ENCODE data around the gene TXNDC8.
"Not testable (repeated sequence)": the region's sequence is repeated elsewhere in the genome, so short reads cannot be mapped to it uniquely, and the experiment has no call there.

TXNDC8 gene

DNA sequence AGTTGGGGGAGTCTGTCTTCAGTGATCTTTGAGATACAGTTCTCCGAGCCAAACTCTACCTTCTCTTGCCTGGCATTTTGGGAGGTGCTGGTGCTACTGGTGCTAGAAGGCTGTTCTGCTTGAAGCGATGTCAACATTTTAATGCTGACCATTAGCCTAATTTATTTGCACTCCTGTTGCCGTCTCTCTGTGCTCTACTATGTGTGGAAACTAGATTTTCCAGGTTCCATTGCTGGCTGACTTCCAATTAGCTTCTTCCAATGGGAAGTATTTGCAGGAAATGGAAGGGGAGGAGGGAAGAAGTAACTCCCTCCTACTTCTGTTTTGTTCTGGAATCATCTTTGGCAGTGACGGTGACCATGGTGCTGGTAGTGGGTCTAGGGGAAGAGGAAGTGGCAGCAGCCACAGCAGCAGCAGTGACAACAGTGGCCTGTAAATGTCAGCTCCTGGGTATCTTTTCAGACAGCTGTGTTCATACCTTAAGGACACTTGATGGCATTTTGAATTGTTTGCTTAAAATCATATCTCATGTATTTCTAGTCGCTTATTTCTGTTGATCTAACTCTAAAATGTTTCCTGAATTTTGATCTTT lies 7.9 kb downstream of the TXNDC8 start:
- no peak for DNase-seq (ENCODE audit: insufficient read length, low spot score)
- FAIRE-seq: no peak

DNA sequence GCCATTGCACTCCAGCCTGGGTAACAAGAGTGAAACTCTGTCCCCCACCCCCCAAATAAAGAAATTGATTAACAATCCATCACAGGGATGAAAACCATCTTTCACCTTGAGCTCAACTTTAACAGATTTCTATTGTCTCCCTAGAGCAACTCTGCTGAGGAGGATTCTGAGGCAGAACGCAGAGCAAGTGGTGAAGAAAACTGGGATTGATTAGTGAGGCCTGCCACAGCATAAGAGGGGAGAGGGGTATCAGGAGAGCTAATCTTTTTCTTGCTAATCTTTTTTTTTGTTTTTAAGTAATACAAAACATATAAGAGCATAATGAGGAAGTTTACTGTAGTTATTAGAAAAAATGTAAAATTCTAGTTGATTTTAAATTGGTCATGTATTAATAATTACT lies 8.9 kb downstream of the TXNDC8 start:
- FAIRE-seq (no peak), DNase-seq (ENCODE audit: insufficient read length, low spot score) (no peak)

DNA sequence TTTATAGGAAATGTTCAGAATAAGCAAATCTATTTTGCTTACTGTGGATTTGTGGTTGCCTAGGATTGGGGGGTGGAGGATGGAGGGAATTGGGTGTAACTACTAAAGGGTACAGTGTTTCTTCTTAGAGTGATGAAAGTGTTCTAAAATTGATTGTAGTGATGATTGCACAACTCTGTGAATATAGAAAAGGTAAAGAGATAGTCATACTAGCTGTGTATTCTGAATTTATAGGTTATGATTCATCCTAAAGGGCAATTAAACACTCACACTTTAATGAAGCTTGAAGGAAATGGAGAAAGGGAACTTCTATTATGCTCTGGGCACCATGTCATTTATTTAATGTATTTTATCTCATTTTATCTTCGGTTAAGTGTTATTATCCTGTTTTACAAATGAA lies 9.9 kb downstream of the TXNDC8 start:
- no peak for FAIRE-seq

DNA sequence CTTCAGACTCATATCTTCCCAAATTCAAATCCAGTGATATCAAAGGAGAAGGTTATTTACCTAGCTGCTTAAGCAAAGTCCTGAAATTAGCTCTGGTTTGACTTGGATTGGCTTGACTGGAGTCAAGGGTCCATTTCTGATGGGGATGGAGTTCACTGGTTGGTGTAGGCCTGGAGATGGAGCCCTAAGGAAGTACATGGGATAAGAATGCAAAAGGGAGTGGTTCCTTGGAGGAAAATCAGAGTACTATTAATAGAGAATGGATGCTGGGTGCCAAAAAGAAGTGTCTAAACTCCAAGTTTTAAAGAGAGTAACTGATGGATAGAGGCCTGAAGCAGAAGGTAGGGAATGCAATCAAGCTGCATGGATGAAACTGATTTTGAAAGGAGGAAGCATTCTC lies 13.8 kb downstream of the TXNDC8 start:
- FAIRE-seq: no peak
- DNase-seq (ENCODE audit: insufficient read length, low spot score): no peak

More for the DNA sequence above, 9.9 kb downstream of the TXNDC8 start:
- DNase-seq (ENCODE audit: insufficient read length, low spot score): no peak

DNA sequence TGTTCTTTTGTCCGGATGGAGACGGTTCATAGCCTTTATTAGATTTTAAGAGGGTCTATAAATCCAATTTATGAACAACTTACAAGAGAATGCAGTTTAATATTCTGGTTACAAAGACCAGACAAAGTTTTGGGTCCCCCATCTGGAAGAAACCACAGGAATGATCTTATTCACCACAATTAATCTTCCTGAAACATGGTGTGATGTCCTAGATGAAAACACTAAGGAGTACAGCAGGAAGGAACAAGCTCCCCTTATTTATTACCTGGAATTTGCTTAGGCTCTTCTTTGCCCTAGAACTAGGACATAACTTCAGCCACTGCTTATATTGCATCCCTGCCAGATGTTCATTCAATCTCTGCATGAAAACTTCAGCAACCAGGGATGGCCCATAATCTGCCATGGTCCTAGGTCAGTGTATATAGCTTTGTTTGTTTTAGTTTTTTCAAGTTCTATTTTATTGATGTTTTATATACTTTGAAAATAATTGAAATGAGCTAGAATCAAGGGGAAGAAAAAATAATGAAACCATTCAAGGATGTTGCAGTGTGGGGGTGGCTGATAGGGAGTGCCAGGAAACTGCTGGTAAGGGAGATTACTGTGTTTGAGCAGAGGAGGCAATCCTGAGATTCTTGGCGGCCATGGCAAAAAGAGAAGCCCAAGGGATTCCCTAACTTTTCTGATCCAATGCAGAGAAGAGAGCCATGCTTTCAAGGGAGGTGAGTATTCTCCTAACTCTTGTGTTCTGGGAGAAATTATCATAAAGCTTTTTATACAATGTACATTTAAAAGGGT lies 16.8 kb downstream of the TXNDC8 start:
- no peak for DNase-seq (ENCODE audit: insufficient read length, low spot score)
- no peak for FAIRE-seq

DNA sequence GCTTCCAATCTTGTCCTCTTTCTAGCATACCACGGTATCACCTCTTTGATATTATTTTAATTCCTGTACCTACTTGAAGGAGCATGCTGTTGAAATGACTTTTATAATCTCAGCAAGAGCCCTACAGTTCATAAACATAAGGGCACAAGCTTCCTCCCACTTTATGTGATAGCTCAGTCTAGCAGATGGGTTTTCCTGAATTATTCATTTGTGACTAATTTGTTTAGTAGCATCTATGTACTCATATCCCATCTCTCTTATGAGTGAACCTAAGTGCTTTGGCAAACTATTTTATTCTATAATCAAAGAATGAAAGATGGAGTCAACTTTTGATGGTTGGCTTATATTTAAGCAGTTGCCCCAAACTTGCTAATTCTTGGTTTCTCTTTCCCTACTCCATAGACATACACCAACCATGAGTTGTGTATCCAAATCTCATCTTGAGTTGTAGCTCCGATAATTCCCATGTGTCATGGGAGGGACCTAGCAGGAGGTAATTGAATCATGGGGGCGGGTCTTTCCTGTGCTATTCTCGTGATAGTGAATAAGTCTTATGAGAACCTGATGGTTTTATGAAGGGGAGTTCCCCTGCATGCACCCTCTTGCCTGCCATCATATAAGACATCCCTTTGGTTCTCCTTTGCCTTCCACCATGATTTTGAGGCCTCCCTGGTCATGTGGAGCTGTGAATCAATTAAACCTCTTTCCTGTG lies 17.7 kb downstream of the TXNDC8 start:
- FAIRE-seq (no peak), DNase-seq (ENCODE audit: insufficient read length, low spot score) (no peak)

DNA sequence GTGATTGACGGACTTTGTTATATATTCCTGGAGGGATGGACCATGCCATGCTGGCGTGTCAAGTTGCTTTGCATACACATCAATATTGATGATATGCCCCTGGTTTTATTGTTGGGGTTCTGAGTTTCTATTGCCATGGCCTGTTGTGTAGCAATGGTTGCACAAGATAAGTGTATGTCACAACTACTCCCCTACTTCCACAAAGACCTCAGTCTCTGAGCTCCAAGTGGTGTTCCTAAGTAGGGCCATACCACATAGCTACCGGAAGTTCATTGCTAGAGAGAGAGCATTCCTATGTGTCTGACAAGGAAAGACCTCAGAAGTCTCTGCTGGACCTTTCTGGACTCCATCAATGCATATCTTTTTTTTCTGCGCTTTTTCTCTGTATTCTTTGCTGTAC lies 19.8 kb downstream of the TXNDC8 start:
- DNase-seq (ENCODE audit: insufficient read length, low spot score) (no peak), FAIRE-seq (no peak)

DNA sequence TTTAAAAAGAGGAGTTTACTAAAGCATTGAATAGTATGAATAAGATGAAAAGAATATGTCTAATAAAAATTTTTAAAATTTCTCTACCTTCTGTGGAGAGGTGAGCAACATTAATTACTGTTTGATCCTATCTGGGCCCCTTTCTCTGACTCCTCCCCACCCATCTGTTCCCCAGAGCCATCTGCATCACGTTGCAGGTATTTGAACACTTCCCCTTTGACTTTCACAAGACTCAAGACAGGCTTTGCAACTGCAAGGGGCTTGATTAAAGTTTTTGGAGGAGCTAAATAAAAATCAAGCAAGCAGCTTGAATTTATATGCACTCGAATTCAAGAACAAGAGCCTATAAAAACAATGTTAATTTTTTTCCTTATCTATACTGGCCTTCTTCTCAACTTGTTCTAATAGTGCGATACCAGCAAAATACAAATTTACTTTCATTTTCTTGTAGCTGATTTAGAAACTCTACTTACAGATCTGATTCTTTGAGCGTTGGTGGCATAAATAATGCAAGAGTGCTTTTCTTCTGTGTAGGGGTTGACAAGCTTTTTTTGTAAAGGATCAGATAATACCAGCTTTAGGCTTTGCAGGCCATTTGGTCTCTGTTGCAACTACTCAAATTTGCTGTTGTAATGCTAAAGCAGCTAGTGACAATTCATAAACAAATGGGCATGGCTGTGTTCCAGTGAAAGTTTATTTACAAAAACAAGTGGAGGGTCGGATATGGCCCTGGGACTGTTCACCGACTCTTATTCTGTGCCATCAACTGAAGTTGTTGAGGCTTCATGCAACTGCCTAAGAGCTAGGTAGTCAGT lies 21.2 kb downstream of the TXNDC8 start:
- FAIRE-seq (peak; percentile 81), DNase-seq (ENCODE audit: insufficient read length, low spot score) (peak; percentile 41)

DNA sequence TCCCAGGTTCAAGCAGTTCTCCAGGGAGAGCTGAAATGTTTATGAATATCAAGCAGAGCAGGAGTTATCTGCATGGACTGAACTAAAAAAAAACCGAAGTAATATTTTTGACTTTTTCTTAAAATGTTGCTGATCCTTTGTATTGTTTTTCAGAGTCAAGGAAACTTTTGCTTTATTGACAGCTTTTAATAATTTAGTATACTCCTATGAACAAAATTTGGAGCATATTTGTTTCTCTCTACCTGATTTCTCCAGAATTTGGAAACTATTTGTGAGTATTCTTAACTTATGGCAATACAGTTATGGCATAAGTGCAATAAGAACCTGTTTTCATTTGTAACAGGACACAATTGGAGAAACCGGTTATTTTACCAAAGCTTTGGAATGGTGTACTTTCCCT lies 25.7 kb downstream of the TXNDC8 start:
- FAIRE-seq; DNase-seq (ENCODE audit: insufficient read length, low spot score): not testable (repeated sequence)

DNA sequence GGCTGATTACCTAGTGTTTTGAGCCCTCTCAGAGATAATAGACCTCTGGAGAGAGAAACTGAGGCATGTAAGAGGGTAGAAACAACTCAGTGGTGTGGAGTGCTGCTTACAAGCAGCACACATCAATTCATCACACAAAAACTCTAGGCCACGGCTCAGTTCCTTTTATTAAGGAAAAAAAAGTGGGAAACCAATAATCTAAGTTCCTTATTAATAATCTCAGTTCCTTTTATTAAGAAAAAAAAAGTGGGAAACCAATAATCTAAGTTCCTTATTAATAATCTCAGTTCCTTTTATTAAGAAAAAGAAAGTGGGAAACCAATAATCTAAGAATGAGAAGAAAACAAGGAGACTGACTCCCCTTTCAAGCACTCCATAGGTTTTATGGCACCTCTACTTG lies 28.0 kb downstream of the TXNDC8 start:
- no peak for FAIRE-seq
- no peak for DNase-seq (ENCODE audit: insufficient read length, low spot score)

DNA sequence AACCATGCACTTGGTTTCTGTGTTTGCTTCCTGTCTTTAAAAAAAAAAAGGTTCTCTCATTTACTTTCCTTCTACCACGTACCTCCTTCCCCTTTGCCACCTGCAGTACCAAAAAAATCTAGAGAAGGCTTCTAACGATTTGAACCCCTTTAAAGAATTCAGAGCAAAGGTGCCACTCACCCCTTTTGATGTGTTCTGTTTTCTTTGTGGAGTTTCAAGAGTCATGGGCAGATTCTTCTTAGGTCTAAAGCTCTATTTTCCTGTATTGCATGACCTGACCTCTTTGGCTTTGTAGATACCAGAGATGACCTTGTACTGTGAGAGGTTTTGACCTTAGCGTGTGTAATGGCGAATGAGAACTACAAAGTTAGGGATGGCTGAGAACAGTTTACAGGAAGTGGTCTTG lies 29.0 kb downstream of the TXNDC8 start:
- FAIRE-seq (peak; percentile 21), DNase-seq (ENCODE audit: insufficient read length, low spot score) (no peak)

DNA sequence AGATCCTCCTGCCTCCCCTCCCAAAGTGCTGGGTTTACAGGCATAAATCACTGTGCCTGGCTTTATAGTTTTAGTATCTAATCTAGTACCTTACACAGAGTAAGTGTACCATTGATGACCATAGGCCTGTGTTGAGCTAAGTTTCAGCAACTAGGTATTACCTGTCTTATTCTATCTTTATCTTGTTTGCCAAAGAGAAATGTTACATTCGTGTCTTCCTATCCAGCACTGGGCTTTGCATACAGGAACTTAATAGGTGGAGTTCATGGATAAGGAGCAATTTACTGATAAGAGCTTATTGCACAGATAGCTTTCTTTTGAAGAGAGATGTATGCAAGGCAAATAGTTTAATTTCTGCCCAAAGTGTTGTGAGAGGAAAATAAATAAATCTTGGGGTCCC lies 30.5 kb downstream of the TXNDC8 start:
- peak; percentile 49 for FAIRE-seq
- DNase-seq (ENCODE audit: insufficient read length, low spot score): no peak

DNA sequence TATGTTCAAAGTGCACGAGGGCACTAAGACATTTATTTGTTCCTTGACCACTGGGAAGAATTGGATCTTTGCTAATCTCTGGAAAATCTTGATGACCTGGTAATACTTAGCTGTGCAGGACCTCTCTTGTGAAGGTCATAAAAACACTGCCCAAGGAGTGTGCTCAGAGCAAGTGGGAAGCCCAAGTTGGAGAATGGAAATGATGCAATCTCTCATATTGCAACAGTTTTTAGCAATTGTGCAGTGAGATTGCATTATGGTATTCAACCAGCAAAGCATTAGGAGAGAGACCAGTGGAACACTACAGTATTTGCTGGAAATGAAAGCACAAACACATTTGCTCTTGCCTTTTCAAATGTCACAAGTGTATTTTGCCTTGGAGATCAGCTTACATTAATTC lies 34.5 kb downstream of the TXNDC8 start:
- FAIRE-seq: no peak
- DNase-seq (ENCODE audit: insufficient read length, low spot score): no peak

DNA sequence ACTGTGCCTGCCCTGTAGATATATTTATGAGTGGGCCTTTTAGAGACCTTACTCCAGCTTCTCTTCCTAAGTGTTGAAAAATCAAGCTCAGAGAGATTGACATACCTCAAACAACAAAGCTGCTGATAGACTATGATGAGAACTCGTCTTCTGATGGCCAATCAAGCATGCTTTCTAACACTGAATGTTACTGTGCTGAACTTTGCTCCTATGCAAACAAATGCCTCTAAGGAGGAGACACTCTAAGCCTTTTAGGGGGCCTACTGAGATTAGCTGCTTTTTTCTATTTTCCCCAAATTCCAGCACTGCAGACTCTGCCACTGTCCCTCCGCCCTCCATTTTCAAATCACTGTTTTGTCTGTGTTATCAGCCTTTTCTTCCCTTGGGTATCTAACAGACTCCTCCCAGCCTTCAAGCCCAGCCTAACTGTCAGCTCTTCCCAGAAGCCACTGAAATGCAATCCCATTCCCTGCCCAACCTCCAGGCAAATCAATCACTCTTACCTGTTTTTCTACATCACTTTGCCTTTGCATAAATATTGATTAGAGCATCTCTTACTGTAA lies 39.5 kb downstream of the TXNDC8 start:
- DNase-seq (ENCODE audit: insufficient read length, low spot score) (no peak), FAIRE-seq (no peak)

DNA sequence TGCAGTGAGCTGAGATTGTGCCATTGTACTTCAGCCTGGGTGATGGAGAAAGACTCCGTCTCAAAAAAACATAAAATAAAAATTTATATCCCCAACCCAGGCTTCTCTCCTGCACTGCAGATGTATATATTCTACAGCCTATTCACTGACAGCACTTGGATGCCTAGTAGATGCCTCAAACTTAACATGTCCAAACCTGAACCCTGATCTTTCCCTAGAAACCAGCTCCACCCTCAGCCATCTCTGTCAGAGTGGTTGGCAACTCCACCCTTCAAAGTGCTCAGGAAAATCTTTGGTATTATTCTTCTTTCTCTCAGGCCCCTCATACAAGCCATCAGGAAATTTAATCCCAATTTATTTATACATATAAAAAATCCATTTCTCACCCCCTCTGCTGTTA lies 44.4 kb downstream of the TXNDC8 start:
- FAIRE-seq: no peak

DNA sequence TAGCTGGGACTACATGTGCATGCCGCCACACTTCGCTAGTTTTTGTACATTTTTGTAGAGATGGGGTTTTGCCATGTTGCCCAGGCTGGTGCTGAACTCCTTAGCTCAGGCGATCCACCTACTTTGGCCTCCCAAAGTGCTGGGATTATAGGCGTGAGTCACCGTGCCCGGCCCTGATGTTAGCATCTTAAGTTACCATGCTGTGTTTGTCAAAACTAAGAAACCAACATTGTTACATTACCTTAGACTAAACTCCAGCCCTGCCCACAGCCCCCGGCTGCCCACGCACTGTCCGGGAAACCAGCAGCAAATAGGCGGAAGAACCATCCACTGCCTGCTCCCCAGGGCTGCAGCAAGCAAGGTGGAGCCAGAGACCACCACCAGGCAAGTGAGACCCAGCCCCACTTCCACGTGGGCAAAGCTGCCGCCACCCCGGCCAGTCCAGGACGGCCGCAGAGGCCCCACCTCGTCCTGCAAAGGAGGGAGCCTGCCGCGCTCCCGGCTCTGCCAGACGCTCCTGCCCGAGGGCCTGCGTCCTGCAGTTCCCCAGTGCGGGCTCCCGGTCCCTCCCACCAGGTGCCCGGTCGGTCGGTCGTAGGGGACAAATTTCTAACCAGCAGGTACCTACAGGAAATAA lies 45.6 kb downstream of the TXNDC8 start:
- DNase-seq (ENCODE audit: insufficient read length, low spot score): no peak

More for the DNA sequence above, 44.4 kb downstream of the TXNDC8 start:
- DNase-seq (ENCODE audit: insufficient read length, low spot score): no peak

DNA sequence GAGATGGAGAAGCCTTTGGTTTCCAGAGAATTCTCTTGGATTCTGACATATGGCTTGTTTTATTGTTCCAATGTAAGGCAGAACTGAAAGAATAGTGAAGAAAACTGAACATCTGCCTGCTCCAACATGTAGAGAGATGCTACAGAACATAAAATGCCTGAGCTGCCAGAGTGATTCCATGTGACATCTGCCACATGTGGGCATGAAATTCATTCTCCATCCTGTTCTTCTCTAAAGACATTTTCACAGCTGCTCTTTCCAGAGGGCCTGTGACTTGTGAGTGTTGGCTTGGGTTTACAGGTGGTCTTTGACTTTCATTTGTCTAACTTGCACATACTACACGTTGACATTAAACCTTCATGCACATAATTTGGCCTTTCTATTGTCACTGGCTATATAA lies 47.7 kb downstream of the TXNDC8 start:
- no peak for FAIRE-seq
- DNase-seq (ENCODE audit: insufficient read length, low spot score): no peak

More for the DNA sequence above, 45.6 kb downstream of the TXNDC8 start:
- FAIRE-seq: no peak

DNA sequence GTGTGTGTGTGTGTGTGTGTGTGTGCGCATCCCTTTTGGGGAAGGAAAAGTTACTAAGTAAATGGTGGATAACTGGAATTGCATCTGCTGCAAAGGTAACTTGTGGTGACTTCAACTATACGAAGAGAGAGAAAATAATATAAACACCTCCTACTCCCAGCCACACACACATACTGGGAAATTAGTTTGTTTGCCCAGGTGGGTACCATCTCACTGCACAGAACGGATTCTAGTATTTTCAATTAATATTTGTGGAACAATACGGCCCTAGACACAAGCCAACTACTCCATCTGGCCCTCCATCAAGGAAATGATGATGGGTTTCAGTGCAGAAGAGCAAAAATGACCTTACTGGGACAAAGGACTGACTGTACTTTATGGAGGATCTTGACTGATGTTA lies 49.2 kb downstream of the TXNDC8 start:
- DNase-seq (ENCODE audit: insufficient read length, low spot score) (no peak), FAIRE-seq (no peak)

DNA sequence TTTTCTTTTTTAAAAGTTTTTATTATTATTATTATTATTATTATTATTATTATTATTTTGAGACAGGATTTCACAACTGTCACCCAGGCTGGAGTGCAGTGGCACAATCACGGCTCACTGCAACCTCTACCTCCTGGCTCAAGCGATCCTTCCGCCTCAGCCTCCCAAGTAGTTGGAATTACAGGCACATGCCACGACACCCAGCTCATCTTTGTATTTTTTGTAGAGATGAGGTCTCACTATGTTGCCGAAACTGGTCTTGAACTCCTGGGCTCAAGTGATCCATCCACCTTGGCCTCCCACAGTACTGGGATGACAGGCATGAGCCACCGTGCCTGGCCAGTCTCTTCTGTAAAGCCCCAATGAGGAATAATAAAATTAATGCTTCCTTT lies 50.4 kb downstream of the TXNDC8 start:
- FAIRE-seq: no peak
- DNase-seq (ENCODE audit: insufficient read length, low spot score): no peak

DNA sequence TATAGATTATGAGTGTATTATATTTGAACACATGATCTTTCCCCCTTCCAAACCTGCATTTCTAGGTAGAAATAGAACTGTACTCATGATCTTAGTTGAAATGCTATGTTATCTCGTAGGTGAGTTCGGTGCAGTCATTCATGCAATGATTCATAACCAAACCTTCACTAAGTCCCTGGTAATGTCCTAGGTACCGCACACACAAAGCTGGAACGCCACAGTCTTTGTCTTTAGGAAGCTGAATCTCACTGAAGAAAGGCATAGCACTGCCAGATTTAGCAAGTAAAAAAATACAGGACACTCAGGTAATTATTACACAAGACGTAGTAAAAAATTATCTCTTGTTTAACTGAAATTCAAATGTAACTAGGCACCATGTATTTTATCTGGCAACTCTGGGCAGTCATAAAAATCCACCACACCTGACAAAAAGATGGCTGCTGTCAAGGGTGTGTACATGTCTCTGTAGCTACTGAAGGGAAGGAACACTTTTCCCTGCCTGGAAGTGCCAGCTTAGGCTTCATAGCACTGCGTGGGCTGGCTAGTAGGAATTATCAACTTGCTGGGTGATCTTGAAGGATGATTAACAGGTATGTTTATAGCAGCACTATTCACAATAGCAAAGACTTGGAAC lies 53.3 kb downstream of the TXNDC8 start:
- FAIRE-seq: no peak
- DNase-seq (ENCODE audit: insufficient read length, low spot score): no peak

All from GM19239 (cell line).